Lung (tissue), 12 donors: Measurements from ENCODE around the gene NOP58. TPM values are rescaled to one million over a fixed set of nuclear protein-coding genes. Genes with fewer than 3 reads are reported as not detected.
"Not testable (repeated sequence)": the region's sequence is repeated elsewhere in the genome, so short reads cannot be mapped to it uniquely, and the experiment has no call there.

Source experiments
- ATAC-seq: fragments of 200-7000 bp; cut with Tn5 transposase; one replicate; pipeline ENCODE4 v1.9.1; 2020; ENCODE audit warnings: moderate number of reproducible peaks; ENCODE audit not compliant: insufficient read depth, low FRiP score
- DNase-seq, 3 donors: peaks; one replicate each; pipeline ENCODE4 v3.0.0-alpha.2; 2013 to 2017
- H3K27ac ChIP-seq, 2 donors: one replicate each; pipeline ENCODE4 v1.5.1; 2013; ENCODE audit warnings: mild to moderate bottlenecking in 2 of 2, moderate library complexity in 2 of 2, control low read depth in 1 of 2, inconsistent platforms in 1 of 2, low read depth in 1 of 2, low read length in 1 of 2
- H3K27me3 ChIP-seq, 3 donors: one replicate each; pipeline ENCODE4 v1.5.1; 2013; ENCODE audit warnings: low read length in 2 of 3; ENCODE audit not compliant: control insufficient read depth in 3 of 3, insufficient read depth in 3 of 3
- H3K36me3 ChIP-seq, 4 donors: one replicate each; pipeline ENCODE4 v1.5.1; 2013; ENCODE audit warnings: low read length in 4 of 4, mild to moderate bottlenecking in 1 of 4, moderate library complexity in 1 of 4; ENCODE audit not compliant: control insufficient read depth in 4 of 4, insufficient read depth in 4 of 4
- H3K4me1 ChIP-seq, 5 donors: one replicate each; pipeline ENCODE4 v1.5.1; 2013; ENCODE audit warnings: low read length in 5 of 5, mild to moderate bottlenecking in 2 of 5, moderate library complexity in 1 of 5; ENCODE audit not compliant: control insufficient read depth in 5 of 5, insufficient read depth in 5 of 5
- H3K4me3 ChIP-seq: one replicate; pipeline ENCODE4 v1.5.1; 2013; ENCODE audit warnings: mild to moderate bottlenecking, control low read depth, moderate library complexity
- H3K9ac ChIP-seq, 2 donors: one replicate each; pipeline ENCODE4 v1.5.1; 2013; ENCODE audit warnings: low read length in 2 of 2, control low read depth in 1 of 2; ENCODE audit not compliant: insufficient read depth in 1 of 2
- H3K9me3 ChIP-seq, 4 donors: one replicate each; pipeline ENCODE4 v1.5.1; 2013; ENCODE audit warnings: low read length in 3 of 4, mild to moderate bottlenecking in 1 of 4, moderate library complexity in 1 of 4; ENCODE audit not compliant: control insufficient read depth in 4 of 4, insufficient read depth in 3 of 4
- whole genome bisulfite sequencing, 2 donors: extraction: QIAGEN DNeasy Blood & Tissue Kit; methylation state at CpG; one replicate each; pipeline ENCODE4 v1.1.7; 2013; 5-methylcytosine and 5-hydroxymethylcytosine counted together
- polyA plus RNA-seq, 2 donors: library from polyadenylated mRNA; stranded (reverse); fragments of 200-250 nt; gene quantifications; one replicate each; pipeline ENCODE4 v1.2.1, GENCODE V29; 2013
- total RNA-seq, 2 donors: library from RNA; depleted of rRNA in 1 of 2; stranded (reverse); fragments of >200 nt in 1 of 2; gene quantifications; one replicate each; pipeline ENCODE4 v1.2.1, GENCODE V29; 2014 to 2021
- TF ChIP-seq, protein P1 (sequence below): IDR thresholded peaks from 2 replicates; pipeline ENCODE4 v1.5.1; 2012; ENCODE audit warnings: mild to moderate bottlenecking; ENCODE audit errors: control extremely low read depth, extremely low read depth
- donor health status: control.
- donor health status: control.
- donor health status: Bipolar disorder and iron deficiency.
- donor health status: healthy.
- donor health status: DM: yes; HTN: yes; CAD: no.

The NOP58 gene
- total and polyA plus RNA-seq, 4 donors = 48.1 to 113 (median 68.0) TPM

DNA sequence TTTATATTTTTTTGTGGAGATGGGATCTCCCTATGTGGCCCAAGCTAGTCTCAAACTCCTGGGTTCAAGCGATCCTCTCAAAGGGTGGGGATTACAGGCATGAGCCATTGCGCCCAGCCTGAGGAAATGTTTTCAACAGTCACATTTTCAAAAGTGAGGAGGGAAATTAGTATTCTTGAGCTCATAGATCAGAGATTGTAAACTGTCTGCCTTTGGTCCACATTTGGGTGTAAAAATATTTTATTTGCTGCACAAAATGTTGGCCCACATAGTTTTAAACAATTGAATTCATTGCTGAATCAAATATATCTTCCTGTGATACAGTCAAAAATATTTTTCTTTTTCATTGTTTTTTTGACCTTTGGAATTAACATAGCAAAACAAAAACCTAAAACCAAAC lies 48.6 kb downstream of the NOP58 start:
- H3K9me3 ChIP-seq = no peaks in the 10 kb centered on the region
- H3K4me3 ChIP-seq = no peak overlapping the region
- ATAC-seq (no peak), DNase-seq (no peak)
- TF ChIP-seq, protein P1, sequence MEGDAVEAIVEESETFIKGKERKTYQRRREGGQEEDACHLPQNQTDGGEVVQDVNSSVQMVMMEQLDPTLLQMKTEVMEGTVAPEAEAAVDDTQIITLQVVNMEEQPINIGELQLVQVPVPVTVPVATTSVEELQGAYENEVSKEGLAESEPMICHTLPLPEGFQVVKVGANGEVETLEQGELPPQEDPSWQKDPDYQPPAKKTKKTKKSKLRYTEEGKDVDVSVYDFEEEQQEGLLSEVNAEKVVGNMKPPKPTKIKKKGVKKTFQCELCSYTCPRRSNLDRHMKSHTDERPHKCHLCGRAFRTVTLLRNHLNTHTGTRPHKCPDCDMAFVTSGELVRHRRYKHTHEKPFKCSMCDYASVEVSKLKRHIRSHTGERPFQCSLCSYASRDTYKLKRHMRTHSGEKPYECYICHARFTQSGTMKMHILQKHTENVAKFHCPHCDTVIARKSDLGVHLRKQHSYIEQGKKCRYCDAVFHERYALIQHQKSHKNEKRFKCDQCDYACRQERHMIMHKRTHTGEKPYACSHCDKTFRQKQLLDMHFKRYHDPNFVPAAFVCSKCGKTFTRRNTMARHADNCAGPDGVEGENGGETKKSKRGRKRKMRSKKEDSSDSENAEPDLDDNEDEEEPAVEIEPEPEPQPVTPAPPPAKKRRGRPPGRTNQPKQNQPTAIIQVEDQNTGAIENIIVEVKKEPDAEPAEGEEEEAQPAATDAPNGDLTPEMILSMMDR = no peak
- no peaks in the 10 kb centered on the region for H3K27me3 ChIP-seq
- WGBS, 2 donors = 93 to 99% methylated on average over 2 of the region's 2 CpGs
- H3K9ac ChIP-seq = no peak overlapping the region
- peaks cover 0 to 6% (median 1%) of the 10 kb centered on the region in 4 donors for H3K36me3 ChIP-seq
- no peak overlapping the region for H3K27ac ChIP-seq
- H3K4me1 ChIP-seq = peaks cover 0 to 16% (median 2%) of the 10 kb centered on the region in 5 donors

DNA sequence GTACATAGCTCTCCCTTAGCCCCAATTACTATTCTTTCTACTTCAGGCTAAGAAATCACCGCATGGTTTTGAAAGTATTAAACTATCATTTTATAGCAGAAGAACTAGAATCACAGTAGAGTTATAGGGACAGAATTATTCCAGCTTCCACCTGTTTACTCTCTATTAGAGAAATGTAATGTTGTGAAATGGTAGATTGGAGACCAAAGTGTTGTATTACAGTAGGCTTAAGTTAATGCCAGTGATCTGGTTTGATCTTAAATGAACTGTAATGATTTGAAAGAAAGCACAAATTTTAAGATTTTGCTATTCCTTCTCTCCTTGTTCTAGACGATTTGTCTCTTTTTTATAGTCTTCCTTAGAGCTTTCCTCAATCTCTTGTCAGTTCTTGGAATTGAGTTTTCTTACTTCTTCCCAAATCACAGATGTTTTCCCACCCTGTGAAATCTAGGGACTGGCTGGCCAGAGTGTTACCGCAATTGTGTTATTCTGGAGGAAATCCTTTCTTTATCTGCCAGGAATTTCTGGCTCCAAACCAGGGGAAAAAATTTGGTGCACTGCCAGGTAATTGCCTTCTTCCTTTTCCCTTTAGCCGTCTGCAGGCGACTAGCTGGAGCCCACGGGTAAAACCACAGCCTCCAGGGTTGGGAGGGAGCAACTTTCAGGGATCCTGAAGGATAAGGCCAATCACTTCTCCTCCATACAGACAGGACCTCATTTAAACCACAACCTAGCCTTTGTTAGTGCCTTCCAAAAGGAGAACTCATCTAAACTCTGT lies 51.7 kb downstream of the NOP58 start:
- ATAC-seq = no peak
- Histone ChIP-seq H3K36me3 (peaks cover 0 to 6% (median 0%) of the 10 kb centered on the region in 4 donors), H3K9me3 (no peaks in the 10 kb centered on the region), H3K4me1 (peaks cover 0 to 16% (median 2%) of the 10 kb centered on the region in 5 donors), H3K4me3 (no peak overlapping the region), H3K9ac (no peak overlapping the region), H3K27ac (no peak overlapping the region), H3K27me3 (no peaks in the 10 kb centered on the region)
- WGBS, 2 donors = 20 to 34% methylated on average over 6 of the region's 6 CpGs
- DNase-seq = peak; percentile 91 to 96 (median 93)
- TF ChIP-seq, protein P1 = no peak

DNA sequence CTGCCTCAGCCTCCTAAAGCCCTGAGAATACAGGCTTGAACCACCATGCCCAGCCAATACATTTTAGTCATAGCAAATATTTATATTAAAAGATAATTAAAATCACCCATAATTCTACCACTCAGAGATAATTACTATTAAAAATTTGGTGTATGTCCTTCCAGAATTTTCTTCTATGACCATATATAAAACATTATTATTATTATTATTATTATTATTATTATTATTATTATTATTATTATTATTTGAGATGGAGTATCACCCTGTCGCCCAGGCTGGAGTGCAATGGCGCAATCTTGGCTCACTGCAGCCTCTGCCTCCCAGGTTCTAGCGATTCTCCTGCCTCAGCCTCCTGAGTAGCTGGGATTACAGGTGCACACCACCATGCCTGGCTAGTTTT lies 54.8 kb downstream of the NOP58 start:
- not testable (repeated sequence) for H3K4me3 ChIP-seq, H3K36me3 ChIP-seq, DNase-seq, ATAC-seq, H3K9ac ChIP-seq, H3K27me3 ChIP-seq, H3K9me3 ChIP-seq, H3K27ac ChIP-seq
- WGBS, 2 donors = 97 to 98% methylated on average over 3 of the region's 3 CpGs
- peaks cover 0 to 16% (median 2%) of the 10 kb centered on the region in 5 donors for H3K4me1 ChIP-seq

DNA sequence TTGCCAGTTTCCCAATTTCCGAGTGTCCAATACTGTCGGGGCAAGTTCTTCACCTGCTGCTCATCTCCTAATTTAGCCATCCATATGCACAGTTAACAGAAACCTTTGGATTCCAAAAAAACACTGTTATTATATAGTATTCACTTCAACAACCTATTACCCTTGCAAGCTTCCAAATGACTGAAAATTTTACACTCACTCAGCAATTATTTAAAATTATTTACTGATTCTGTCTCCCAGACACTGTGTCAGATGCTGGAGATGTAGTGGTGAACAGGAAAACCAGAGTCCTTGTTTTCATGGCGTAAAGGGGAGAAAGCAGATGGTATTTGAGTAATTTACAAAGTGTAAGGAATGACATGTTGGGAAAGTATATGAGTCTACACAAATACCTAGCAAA lies 56.9 kb downstream of the NOP58 start:
- 95 to 97% methylated on average over 3 of the region's 3 CpGs for WGBS, 2 donors
- ATAC-seq = no peak
- H3K9ac ChIP-seq = no peak overlapping the region
- TF ChIP-seq, protein P1 = no peak
- H3K27ac ChIP-seq = no peak overlapping the region
- no peak for DNase-seq
- H3K36me3 ChIP-seq = peaks cover 0 to 7% (median 3%) of the 10 kb centered on the region in 4 donors
- peaks cover 0 to 8% (median 1%) of the 10 kb centered on the region in 5 donors for H3K4me1 ChIP-seq
- H3K4me3 ChIP-seq = no peak overlapping the region
- H3K9me3 ChIP-seq = no peaks in the 10 kb centered on the region
- H3K27me3 ChIP-seq = no peaks in the 10 kb centered on the region
